Measurements from ENCODE around the gene NSMF. TPM values are rescaled to one million over a fixed set of nuclear protein-coding genes. Genes with fewer than 3 reads are reported as not detected.

NSMF gene
- total and polyA plus RNA-seq, 2 experiments from 2014 or later: 20.3 to 103 TPM

DNA sequence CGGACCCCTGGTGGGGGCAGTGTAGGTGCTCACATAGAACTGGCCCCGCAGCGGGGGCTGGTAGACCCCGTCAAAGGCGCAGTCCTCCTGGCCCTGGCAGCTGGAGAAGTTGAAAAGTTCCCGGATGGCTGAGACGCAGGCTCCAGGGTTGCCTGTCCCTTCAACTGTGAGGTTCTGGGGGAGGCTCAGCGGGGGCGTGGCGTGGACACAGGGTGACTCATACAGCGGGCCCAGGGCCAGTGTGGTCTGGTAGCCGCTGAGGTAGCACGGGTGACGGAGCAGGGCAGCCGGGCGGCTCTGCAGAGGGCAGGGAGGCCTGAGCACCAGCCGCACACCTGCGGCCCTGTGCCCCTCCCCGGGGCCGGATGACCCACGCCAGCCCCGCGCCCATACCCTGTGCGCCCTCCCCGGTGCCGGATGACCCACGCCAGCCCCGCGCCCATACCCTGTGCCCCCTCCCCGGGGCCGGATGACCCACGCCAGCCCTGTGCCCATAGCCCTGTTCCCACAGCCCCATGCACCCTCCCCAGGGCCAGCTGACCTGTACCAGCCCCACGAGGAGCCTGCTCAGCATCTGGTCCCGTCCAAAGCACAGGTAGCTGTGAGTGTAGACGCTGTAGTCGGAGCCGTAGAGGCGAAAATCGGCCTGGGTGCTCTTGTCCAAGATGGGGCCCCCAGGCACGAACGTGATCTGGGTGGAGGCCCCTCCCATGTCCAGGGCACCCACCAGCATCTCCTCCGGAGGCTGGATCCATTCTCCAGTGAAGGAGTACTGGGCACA is 23.0 kb downstream of the NSMF start:
- no peak overlapping the region for H3K27ac ChIP-seq (ENCODE audit: low read depth)
- Mint-ChIP-seq H3K4me1 (no peaks in the 10 kb centered on the region), H3K4me3 (no peak overlapping the region), H3K9me3 (no peaks in the 10 kb centered on the region), H3K27me3 (ENCODE audit: insufficient read depth, low read depth, poor library complexity) (no peaks in the 10 kb centered on the region), H3K36me3 (ENCODE audit: low read depth) (no peaks in the 10 kb centered on the region), H3K27ac (no peak overlapping the region)
- H3K36me3 ChIP-seq (ENCODE audit: insufficient read depth): no peaks in the 10 kb centered on the region
- no peaks in the 10 kb centered on the region for H3K4me1 ChIP-seq (ENCODE audit: insufficient read depth)
- no peaks in the 10 kb centered on the region for H3K27me3 ChIP-seq (ENCODE audit: insufficient read depth)
- no peaks in the 10 kb centered on the region for H4K20me1 ChIP-seq (replicated peaks; ENCODE audit: insufficient read depth)
- no peak for TF ChIP-seq POLR2AphosphoS5 (IDR thresholded peaks at IDR 0.05; ENCODE audit: low read depth)
- TF ChIP-seq, protein P1, sequence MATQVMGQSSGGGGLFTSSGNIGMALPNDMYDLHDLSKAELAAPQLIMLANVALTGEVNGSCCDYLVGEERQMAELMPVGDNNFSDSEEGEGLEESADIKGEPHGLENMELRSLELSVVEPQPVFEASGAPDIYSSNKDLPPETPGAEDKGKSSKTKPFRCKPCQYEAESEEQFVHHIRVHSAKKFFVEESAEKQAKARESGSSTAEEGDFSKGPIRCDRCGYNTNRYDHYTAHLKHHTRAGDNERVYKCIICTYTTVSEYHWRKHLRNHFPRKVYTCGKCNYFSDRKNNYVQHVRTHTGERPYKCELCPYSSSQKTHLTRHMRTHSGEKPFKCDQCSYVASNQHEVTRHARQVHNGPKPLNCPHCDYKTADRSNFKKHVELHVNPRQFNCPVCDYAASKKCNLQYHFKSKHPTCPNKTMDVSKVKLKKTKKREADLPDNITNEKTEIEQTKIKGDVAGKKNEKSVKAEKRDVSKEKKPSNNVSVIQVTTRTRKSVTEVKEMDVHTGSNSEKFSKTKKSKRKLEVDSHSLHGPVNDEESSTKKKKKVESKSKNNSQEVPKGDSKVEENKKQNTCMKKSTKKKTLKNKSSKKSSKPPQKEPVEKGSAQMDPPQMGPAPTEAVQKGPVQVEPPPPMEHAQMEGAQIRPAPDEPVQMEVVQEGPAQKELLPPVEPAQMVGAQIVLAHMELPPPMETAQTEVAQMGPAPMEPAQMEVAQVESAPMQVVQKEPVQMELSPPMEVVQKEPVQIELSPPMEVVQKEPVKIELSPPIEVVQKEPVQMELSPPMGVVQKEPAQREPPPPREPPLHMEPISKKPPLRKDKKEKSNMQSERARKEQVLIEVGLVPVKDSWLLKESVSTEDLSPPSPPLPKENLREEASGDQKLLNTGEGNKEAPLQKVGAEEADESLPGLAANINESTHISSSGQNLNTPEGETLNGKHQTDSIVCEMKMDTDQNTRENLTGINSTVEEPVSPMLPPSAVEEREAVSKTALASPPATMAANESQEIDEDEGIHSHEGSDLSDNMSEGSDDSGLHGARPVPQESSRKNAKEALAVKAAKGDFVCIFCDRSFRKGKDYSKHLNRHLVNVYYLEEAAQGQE (IDR thresholded peaks at IDR 0.05; ENCODE audit: unreplicated experiment): no peak
- TF ChIP-seq, protein P2, sequence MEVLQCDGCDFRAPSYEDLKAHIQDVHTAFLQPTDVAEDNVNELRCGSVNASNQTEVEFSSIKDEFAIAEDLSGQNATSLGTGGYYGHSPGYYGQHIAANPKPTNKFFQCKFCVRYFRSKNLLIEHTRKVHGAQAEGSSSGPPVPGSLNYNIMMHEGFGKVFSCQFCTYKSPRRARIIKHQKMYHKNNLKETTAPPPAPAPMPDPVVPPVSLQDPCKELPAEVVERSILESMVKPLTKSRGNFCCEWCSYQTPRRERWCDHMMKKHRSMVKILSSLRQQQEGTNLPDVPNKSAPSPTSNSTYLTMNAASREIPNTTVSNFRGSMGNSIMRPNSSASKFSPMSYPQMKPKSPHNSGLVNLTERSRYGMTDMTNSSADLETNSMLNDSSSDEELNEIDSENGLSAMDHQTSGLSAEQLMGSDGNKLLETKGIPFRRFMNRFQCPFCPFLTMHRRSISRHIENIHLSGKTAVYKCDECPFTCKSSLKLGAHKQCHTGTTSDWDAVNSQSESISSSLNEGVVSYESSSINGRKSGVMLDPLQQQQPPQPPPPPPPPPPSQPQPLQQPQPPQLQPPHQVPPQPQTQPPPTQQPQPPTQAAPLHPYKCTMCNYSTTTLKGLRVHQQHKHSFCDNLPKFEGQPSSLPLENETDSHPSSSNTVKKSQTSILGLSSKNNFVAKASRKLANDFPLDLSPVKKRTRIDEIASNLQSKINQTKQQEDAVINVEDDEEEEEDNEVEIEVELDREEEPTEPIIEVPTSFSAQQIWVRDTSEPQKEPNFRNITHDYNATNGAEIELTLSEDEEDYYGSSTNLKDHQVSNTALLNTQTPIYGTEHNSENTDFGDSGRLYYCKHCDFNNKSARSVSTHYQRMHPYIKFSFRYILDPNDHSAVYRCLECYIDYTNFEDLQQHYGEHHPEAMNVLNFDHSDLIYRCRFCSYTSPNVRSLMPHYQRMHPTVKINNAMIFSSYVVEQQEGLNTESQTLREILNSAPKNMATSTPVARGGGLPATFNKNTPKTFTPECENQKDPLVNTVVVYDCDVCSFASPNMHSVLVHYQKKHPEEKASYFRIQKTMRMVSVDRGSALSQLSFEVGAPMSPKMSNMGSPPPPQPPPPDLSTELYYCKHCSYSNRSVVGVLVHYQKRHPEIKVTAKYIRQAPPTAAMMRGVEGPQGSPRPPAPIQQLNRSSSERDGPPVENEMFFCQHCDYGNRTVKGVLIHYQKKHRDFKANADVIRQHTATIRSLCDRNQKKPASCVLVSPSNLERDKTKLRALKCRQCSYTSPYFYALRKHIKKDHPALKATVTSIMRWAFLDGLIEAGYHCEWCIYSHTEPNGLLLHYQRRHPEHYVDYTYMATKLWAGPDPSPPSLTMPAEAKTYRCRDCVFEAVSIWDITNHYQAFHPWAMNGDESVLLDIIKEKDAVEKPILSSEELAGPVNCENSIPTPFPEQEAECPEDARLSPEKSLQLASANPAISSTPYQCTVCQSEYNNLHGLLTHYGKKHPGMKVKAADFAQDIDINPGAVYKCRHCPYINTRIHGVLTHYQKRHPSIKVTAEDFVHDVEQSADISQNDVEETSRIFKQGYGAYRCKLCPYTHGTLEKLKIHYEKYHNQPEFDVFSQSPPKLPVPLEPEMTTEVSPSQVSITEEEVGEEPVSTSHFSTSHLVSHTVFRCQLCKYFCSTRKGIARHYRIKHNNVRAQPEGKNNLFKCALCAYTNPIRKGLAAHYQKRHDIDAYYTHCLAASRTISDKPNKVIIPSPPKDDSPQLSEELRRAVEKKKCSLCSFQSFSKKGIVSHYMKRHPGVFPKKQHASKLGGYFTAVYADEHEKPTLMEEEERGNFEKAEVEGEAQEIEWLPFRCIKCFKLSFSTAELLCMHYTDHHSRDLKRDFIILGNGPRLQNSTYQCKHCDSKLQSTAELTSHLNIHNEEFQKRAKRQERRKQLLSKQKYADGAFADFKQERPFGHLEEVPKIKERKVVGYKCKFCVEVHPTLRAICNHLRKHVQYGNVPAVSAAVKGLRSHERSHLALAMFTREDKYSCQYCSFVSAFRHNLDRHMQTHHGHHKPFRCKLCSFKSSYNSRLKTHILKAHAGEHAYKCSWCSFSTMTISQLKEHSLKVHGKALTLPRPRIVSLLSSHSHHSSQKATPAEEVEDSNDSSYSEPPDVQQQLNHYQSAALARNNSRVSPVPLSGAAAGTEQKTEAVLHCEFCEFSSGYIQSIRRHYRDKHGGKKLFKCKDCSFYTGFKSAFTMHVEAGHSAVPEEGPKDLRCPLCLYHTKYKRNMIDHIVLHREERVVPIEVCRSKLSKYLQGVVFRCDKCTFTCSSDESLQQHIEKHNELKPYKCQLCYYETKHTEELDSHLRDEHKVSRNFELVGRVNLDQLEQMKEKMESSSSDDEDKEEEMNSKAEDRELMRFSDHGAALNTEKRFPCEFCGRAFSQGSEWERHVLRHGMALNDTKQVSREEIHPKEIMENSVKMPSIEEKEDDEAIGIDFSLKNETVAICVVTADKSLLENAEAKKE (CRISPR knock-in tag; IDR thresholded peaks at IDR 0.05): no peak
- H2AFZ ChIP-seq: no peak overlapping the region
- no peak for DNase-seq (ENCODE audit: low spot score)
- H3K4me3 ChIP-seq: no peak overlapping the region
- ATAC-seq: no peak
- no peaks in the 10 kb centered on the region for H3K9me2 ChIP-seq (ENCODE audit: insufficient read depth)
- no peaks in the 10 kb centered on the region for H3K79me2 ChIP-seq (replicated peaks; ENCODE audit: insufficient read depth)
- no peaks in the 10 kb centered on the region for H3F3A ChIP-seq (replicated peaks; ENCODE audit: low read depth)
- H3K4me2 ChIP-seq: no peak overlapping the region
